Stimulated activated CD8-positive, alpha-beta memory T cell treated with anti-CD3 and anti-CD28 coated beads, Interleukin-15, amount 100 ng/mL, for 48 hours (primary cell): Measurements from ENCODE around the gene DUOX1.
"Not testable (repeated sequence)": the region's sequence is repeated elsewhere in the genome, so short reads cannot be mapped to it uniquely, and the experiment has no call there.

ENCODE experiments used
- DNase-seq, 2 donors: peaks; one replicate each; pipeline ENCODE4 v3.0.0-alpha.2; 2020; ENCODE audit warnings: low read depth in 2 of 2

DUOX1 gene

GRCh38 chr15:45129651-45130129 lies at the start of gene DUOX1, which contains the start of gene DUOXA1:
Gene DUOX1 (plus strand): TSS chr15:45129994. CDS start chr15:45131967, 1,973 bp downstream.
Gene DUOXA1 (minus strand): TSS chr15:45129879. CDS start chr15:45123014, 6,865 bp downstream.
- DNase-seq, result no peak

- not testable (repeated sequence) for DNase-seq
These were observed 49.2 kb upstream of the DUOX1 start for GRCh38 chr15:45080593-45080992.

GRCh38 chr15:45082412-45082811 lies 47.4 kb upstream of the DUOX1 start:
- DNase-seq, result not testable (repeated sequence)

DNA sequence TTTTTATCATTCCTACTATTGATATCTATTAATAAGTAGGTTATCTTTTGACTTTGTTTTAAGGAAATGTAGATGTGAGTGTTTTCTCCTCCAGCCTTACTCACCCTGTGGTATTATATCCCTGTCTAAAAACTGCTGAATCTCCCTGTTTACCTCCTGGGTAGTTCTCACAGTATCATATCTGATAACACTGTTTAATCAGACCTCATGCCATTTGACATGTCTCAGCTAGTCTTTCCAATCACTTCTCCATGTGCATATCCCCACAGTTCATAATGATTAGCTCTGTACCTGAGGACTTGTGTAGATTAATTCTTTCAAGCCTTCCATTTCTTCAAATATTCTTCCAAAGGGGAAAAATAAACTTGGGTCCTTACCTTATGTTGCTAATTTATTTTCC lies 46.6 kb upstream of the DUOX1 start:
- DNase-seq, result no peak

- DNase-seq, result no peak
These were observed 45.6 kb upstream of the DUOX1 start for GRCh38 chr15:45084163-45084562.

DNA sequence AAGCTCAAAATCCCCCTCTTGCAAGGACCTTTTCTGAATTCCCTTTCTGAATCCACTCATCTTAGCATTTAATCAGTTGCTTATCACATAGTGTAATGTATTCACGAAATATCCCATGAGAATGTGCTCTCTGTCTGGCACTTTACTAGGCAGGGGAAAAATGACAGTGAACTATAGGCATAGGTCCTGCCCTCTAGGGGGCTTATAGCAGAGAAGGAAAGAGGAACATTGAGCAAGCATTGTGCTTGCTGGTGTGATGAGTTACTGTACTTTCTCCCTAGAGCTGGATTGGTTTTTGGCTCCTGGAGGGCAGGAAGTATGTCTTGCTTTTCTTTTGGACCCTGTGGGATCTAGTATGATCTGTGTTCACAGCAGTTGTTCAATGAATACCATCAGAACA lies 42.3 kb upstream of the DUOX1 start:
- no peak for DNase-seq

DNA sequence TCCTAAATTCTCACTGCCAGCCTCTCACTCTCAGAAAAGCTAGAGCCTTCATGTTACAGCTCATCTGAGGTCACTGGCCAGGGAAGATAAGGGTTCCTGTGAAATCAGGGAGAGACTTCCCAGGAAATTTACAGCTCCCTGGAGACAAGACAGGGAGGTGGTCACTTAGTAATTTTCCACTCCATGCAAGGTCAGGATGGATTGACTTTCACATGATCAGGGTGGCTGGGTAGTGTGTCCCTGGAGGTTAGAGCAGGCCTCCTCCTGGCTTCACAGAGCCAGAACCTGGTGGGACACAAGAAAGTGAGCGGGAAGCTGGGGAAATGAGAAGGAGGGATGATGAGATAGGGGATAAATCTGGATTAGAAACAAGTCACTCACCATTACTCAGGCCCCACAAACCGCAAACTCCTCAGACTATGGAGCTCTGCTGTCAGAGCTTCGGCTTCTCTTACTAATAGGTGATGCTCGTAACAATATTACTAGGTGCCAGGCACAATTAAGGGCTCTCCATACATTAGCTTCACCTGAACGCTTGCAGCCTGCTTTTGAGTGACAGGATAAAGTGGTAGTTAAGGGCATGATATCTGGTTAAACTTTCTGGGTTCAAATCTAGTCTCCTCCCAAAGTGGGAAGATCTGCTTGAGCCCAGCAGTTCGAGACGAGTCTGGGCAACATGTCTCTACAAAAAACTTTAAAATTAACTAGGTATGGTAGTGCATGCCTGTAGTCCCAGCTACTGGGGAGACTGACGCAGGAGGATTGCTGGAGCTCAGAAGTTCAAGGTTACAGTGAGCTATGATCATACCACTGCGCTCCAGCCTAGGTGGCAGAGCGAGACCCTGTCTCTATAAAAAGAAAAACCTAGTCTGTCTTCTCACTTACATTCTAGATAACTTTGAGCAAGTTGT lies 40.7 kb upstream of the DUOX1 start:
- no peak for DNase-seq

DNA sequence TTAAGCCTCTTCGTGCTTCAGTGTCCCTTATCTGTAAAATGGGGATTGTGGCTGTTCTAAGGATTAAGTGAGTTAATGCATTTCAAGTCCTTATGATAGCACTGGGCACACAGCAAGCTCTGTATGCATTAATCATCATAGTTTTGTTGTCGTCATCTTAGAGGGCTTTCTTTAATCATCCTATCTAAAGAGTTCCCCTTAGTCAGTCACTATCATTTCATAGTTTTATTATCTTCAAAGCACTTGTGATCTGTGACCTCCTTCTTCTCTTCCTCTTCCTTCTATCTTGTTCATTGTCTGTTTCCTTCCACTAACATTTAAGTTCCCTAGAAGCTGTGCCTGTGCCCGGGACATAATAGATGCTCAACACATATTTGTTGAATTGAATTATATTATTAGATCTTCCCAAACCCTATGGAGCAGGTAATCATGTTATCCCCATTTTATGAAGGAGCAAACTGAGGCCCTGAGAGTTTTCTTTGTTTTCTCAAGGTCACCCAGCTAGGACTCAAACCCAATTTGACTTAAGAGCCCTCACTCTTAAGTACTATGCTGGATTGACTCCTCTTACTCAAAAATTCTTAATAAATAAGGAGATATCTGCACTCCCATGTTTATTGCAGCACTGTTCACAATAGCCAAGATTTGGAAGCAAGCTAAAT lies 40.0 kb upstream of the DUOX1 start:
- no peak for DNase-seq

GRCh38 chr15:45091161-45091560 lies 38.6 kb upstream of the DUOX1 start:
- DNase-seq, result no peak

DNA sequence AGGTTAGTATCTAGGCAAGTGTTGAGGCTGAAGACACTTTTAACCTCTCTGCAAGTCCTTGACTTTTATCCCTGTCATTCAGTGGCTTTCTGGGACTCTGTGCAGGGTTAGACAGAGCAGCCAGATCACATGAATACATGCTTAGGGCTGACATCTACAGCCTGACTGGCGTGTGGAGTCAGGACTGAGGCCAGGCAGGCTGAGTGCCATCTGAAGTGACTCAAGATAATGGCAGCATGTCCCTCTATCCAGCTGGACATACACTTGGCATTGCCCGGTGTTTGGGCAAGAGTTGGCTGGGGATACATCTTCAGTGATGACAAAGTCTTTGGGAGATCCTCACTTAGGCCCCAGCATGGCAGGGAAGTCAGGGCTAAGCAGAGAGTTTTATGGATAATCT lies 38.2 kb upstream of the DUOX1 start:
- no peak for DNase-seq

DNA sequence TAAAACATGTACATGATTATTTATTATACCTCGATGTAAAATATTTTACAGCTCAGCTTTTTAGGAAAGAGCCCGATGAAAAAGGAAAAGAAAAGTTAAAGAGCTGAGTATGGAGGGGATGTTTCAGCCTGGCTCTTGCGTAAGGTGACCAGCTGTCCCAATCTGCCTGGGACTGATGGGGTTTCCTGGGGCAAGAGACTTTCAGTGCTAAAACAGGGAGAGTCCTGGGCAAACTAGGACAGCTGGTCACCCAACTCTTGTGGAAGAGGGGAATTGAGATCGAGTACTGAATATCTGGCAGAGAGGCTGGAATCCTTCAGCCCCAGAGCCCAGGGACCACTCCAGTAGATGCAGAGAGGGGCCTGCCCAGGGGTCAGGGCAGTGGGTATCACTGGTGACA lies 36.8 kb upstream of the DUOX1 start:
- DNase-seq, result no peak

- no peak for DNase-seq
These were observed 36.0 kb upstream of the DUOX1 start for GRCh38 chr15:45093622-45094357.

GRCh38 chr15:45094358-45094730 lies 35.5 kb upstream of the DUOX1 start:
- no peak for DNase-seq

GRCh38 chr15:45095661-45096060 lies 34.1 kb upstream of the DUOX1 start:
- no peak for DNase-seq

DNA sequence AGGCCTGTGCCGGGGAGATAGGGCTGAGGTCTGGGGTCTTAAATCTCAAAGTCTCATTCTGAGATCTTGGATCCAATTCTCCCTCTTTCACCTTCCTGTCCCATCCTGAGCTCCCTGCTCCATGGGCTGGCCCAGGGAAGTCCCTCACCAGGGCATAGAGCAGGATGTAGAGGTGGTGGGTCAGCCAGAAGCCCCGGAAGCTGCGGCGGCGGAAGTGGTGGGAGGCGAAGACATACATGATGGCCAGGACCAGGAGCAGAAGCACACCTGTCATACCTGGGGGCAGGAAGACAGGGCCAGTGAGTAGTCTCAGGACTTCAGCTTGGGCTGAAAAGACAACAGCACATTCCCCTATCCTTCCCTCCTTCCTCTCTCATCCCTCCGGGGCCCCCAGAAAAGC lies 32.3 kb upstream of the DUOX1 start:
- no peak for DNase-seq

DNA sequence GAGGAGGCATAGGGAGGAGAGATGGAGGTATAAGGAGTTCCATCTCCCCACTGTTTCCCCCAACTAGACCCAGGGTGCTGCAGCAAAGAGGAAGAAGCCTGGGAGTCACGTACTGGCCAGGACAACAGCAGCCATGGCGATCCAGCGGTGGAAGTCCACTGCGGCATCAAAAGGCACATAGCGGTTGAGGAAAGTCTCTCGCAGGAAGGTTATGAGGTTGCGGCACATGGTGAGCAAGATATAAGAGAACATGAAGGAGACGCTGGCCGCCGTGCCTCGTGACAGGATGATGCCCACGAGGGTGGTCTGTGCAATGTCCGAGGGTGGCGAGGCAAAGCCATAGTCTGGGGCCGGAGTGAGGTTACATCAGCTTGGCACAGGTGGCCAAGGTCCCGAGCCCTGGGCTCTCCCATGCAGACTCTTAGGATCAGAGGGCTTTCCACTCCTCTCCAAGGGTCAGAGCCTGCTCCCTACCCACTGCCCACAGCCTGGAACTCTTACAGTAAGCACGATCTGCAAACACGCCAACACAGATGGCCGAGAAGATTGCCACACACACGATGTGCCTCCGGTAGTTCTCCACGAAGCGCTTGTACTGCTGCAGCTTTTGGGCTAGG lies 30.1 kb upstream of the DUOX1 start:
- no peak for DNase-seq

DNA sequence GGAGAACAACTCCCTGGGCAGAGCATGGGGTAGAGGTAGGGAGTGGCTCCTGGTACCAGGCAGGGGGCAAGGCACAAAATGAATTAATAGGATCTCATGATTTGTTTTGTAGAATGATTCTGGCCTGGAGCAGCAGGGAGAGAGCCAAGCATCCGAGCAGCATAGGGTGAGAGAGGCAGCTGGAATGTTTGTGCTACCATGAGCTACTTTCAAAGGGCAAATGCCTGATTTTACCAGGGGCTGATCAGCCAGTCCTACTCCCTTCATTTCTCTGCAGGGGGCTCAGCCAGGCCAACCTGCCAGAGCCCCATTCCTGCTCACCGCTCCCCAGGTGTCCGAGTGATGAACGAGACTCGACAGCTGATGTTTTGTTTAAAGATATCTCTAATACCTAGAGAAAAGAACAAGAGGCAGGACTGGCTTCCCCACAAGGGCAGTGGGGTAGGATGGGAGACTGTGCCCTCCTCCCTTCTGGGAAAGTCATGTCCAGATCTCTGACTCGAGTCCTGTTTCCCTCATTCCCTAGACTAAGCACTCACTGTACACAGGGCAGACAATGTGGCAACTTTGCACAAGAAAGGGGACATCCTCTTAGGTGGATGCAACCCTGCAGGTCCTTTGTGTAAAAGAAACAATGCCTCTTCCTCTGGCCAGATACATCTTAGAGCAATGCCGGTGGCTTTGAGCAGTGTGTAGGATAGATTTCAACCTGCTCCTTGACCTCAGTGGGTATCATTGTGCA lies 28.7 kb upstream of the DUOX1 start:
- DNase-seq, result no peak

GRCh38 chr15:45101749-45102148 lies 28.0 kb upstream of the DUOX1 start:
- DNase-seq, result no peak

DNA sequence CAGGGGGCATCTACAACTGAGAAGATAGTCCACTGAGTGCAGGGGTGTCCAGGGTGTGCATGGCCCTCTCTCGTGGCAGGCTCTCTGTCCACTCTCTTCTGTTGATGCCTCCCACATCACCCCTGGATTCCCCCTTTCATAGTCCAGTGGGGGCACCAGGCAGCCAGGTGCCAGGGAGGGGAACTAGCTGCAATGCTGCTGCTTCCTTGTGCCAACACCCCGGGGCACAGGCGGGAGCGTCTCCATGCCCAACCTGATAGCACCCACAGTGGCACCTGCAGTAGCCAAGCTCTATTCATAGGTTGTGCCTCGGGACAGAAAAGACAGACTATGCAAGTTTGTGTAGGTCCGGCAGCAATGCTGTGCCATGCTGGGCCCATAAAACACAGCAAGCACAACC lies 27.6 kb upstream of the DUOX1 start:
- DNase-seq, result no peak

DNA sequence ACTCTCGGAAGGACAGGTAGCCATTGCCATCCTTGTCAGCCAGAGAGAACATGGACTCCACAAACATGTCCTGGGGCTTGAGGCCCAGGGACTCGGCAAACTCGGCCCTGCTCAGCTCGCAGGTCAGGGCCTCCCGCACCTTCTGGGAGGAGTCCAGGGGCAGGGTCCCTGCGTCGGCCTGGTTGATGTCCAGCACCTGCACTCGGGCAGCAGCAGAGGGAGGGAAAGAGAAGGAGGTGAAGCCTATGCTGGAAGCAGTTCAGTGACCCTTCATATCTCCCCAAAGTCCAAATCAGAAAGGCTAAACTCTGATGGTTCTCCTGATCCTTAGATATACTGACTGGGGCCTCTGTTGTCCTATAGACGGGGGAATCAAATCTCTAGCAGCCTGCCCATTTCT lies 25.6 kb upstream of the DUOX1 start:
- DNase-seq, result not testable (repeated sequence)

- DNase-seq, result no peak
These were observed 24.2 kb upstream of the DUOX1 start for GRCh38 chr15:45105586-45105985.
